GM12878 (cell line): ENCODE measurements around the gene RPGRIP1L. TPM values are rescaled to one million over a fixed set of nuclear protein-coding genes. Genes with fewer than 3 reads are reported as not detected.

Source experiments
- ATAC-seq: fragments of 200-7000 bp; cut with Tn5 transposase; 3 replicates; pipeline ENCODE4 v1.9.1; 2020; ENCODE audit warnings: mild to moderate bottlenecking, moderate library complexity
- BruUV-seq: library from RNA; stranded (reverse); fragments of 400-500 nt; replicated peaks from 2 replicates; lab custom pipeline; 2021; lab: Mats Ljungman, UMichigan
- CTCF ChIA-PET: fragments of 300-600 bp; sonication (Branson Sonifier 250); formaldehyde crosslinking; extraction: SDS; loops from one replicate; lab custom pipeline; 2021; ENCODE audit warnings: inconsistent platforms; lab: Yijun Ruan, JAX
- POLR2A ChIA-PET: fragments of 350-600 bp; formaldehyde crosslinking; extraction: SDS; loops from one replicate; lab custom pipeline; 2021; ENCODE audit warnings: inconsistent platforms; lab: Charles Lee
- RAD21 ChIA-PET: fragments of 300-600 bp; sonication (Branson Sonifier 250); formaldehyde crosslinking; loops from one replicate; lab custom pipeline; 2023; ENCODE audit warnings: antibody characterized with exemption; ENCODE audit not compliant: unreplicated experiment; lab: Charles Lee
- SMC1A ChIA-PET: fragments of 300-600 bp; sonication (Branson Sonifier 250); formaldehyde crosslinking; loops from one replicate; lab custom pipeline; 2023; ENCODE audit not compliant: unreplicated experiment, uncharacterized antibody; lab: Charles Lee
- DNase-seq: peaks from one replicate; pipeline ENCODE4 v3.0.0-alpha.2; 2011; ENCODE audit warnings: low read depth, low spot score
- FAIRE-seq: peaks from 3 replicates; lab custom pipeline; 2011; peaks lifted over from hg19 to GRCh38; lab: Jason Lieb, UNC
- H2AFZ ChIP-seq: 2 replicates; pipeline ENCODE4 v1.6.0; 2011; ENCODE audit warnings: low read depth, low read length, control low read depth; ENCODE audit not compliant: control insufficient read depth
- H3K27ac ChIP-seq: 2 replicates; pipeline ENCODE4 v1.5.1; 2011; ENCODE audit warnings: control low read depth; ENCODE audit not compliant: control insufficient read depth, insufficient read depth
- H3K27me3 ChIP-seq, 2 experiments: replicated peaks in 1 of 2; 2 replicates each; pipeline versions ENCODE4 v1.6.0 to v1.6.1; 2011; ENCODE audit warnings: low read length in 1 of 2; ENCODE audit not compliant: control insufficient read depth in 2 of 2, insufficient read depth in 2 of 2
- H3K36me3 ChIP-seq, 2 experiments: 2 replicates each; pipeline ENCODE4 v1.5.1; 2011; ENCODE audit warnings: low read length in 1 of 2; ENCODE audit not compliant: control insufficient read depth in 2 of 2, insufficient read depth in 2 of 2
- H3K4me1 ChIP-seq: 2 replicates; pipeline ENCODE4 v1.6.1; 2011; ENCODE audit warnings: mild to moderate bottlenecking, low read length, moderate library complexity, mixed read lengths; ENCODE audit not compliant: control insufficient read depth, insufficient read depth
- H3K4me2 ChIP-seq: 2 replicates; pipeline ENCODE4 v1.6.0; 2011; ENCODE audit warnings: control low read depth; ENCODE audit not compliant: control insufficient read depth, insufficient read depth
- H3K4me3 ChIP-seq: fragments of 200-600 bp; sonication (generic); 2 replicates; pipeline ENCODE4 v1.5.1; 2016
- H3K79me2 ChIP-seq: 2 replicates; pipeline ENCODE4 v1.6.0; 2011; ENCODE audit warnings: low read length; ENCODE audit not compliant: control insufficient read depth, insufficient read depth
- H3K9ac ChIP-seq: 2 replicates; pipeline ENCODE4 v1.8.0; 2011; ENCODE audit warnings: low read length, control low read depth, mixed read lengths; ENCODE audit not compliant: control insufficient read depth, insufficient read depth
- H3K9me3 ChIP-seq: replicated peaks from 3 replicates; pipeline ENCODE4 v1.5.1; 2011; ENCODE audit warnings: mild to moderate bottlenecking, low read length; ENCODE audit not compliant: control insufficient read depth, insufficient read depth
- H4K20me1 ChIP-seq: 2 replicates; pipeline ENCODE4 v1.6.0; 2011; ENCODE audit not compliant: control insufficient read depth, insufficient read depth
- CBFB ChIP-seq: IDR thresholded peaks from 2 replicates; pipeline ENCODE4 v1.6.1; 2016; ENCODE audit warnings: antibody characterized with exemption, low read depth
- CBX3 ChIP-seq: fragments of 200-600 bp; sonication (generic); IDR thresholded peaks from 2 replicates; pipeline ENCODE4 v1.6.1; 2016; ENCODE audit warnings: low read depth, borderline replicate concordance
- FOXK2 ChIP-seq: fragments of 450-650 bp; IDR thresholded peaks from 2 replicates; pipeline ENCODE4 v1.6.1; 2017; ENCODE audit warnings: mild to moderate bottlenecking, moderate library complexity
- IKZF1 ChIP-seq: fragments of 450-650 bp; conservative IDR thresholded peaks from 2 replicates; pipeline ENCODE4 v1.6.1; 2017; ENCODE audit warnings: antibody characterized with exemption, mild to moderate bottlenecking
- JUND ChIP-seq: IDR thresholded peaks from 2 replicates; pipeline ENCODE4 v1.6.1; 2012; ENCODE audit warnings: low read depth, mild to moderate bottlenecking, low read length, improper control_type of control experiment, moderate library complexity
- MEF2B ChIP-seq: fragments of 450-650 bp; IDR thresholded peaks from 2 replicates; pipeline ENCODE4 v1.6.1; 2018; ENCODE audit warnings: mild to moderate bottlenecking, moderate library complexity; ENCODE audit not compliant: partially characterized antibody, poor library complexity, severe bottlenecking
- MTA2 ChIP-seq: fragments of 450-650 bp; IDR thresholded peaks from 2 replicates; pipeline ENCODE4 v1.6.1; 2016; ENCODE audit warnings: low read depth, mild to moderate bottlenecking, moderate library complexity
- MXI1 ChIP-seq: fragments of 150-350 bp; IDR thresholded peaks from 2 replicates; pipeline ENCODE4 v1.6.1; 2011; ENCODE audit warnings: low read depth, mild to moderate bottlenecking, inconsistent platforms, low read length, improper control_type of control experiment
- NBN ChIP-seq: fragments of 450-650 bp; IDR thresholded peaks from 2 replicates; pipeline ENCODE4 v1.6.1; 2016
- RAD21 ChIP-seq: IDR thresholded peaks from 2 replicates; pipeline ENCODE4 v1.6.1; 2011; ENCODE audit warnings: mild to moderate bottlenecking, low read depth, low read length, moderate library complexity; ENCODE audit not compliant: insufficient read depth
- SMARCA5 ChIP-seq: fragments of 450-650 bp; IDR thresholded peaks from 2 replicates; pipeline ENCODE4 v1.6.1; 2017; ENCODE audit warnings: mild to moderate bottlenecking
- ZNF687 ChIP-seq: fragments of 450-650 bp; IDR thresholded peaks from 2 replicates; pipeline ENCODE4 v1.6.1; 2017; ENCODE audit warnings: mild to moderate bottlenecking, moderate library complexity
- WGBS: methylation state at CpG from one replicate; pipeline ENCODE4 v1.1.6; 2016; ENCODE audit warnings: low lambda C conversion rate; ENCODE audit not compliant: insufficient replicate concordance, insufficient coverage; ENCODE audit errors: missing lambda C conversion rate; 5-methylcytosine and 5-hydroxymethylcytosine counted together
- in situ Hi-C: fragments of 300-500 bp; cut with MboI; formaldehyde crosslinking; loops from 9 replicates; pipeline ENCODE4 v1.14.3; 2018; ENCODE audit warnings: mixed read lengths
- intact Hi-C: fragments of 100-400 bp; cut with micrococcal nuclease; formaldehyde crosslinking; loops from one replicate; pipeline ENCODE4 v1.14.2; 2022; ENCODE audit not compliant: unreplicated experiment
- polyA plus RNA-seq, 11 experiments: library from polyadenylated mRNA; depleted of rRNA in 4 of 11; unstranded in 6 of 11; stranded (reverse) in 5 of 11; fragments of >200 nt; fragmentation: Nextera tagmentation in 4 of 11; fragmentation: Illumina TruSeq in 1 of 11; extraction: Ambion mirVana in 4 of 11; extraction: Trizol in 1 of 11; gene quantifications; 1 replicate in 1 of 11; 2 replicates in 10 of 11; pipeline versions ENCODE4 v1.2.1 to v1.2.3, GENCODE V29; 2011 to 2016; ENCODE audit warnings: inconsistent platforms in 2 of 11, missing spikeins in 2 of 11, low read depth in 1 of 11
- total RNA-seq, 4 experiments: library from RNA; depleted of rRNA in 3 of 4; stranded (reverse); fragments of >200 nt in 3 of 4; fragmentation: Illumina TruSeq in 1 of 4; extraction: Trizol in 1 of 4; gene quantifications; 2 replicates each; pipeline versions ENCODE4 v1.2.1 to v1.2.3, GENCODE V29; 2013 to 2021
- TF ChIP-seq, protein P1 (sequence below): fragments of 450-650 bp; IDR thresholded peaks from 2 replicates; pipeline ENCODE4 v1.6.1; 2017; ENCODE audit warnings: mild to moderate bottlenecking, moderate library complexity

The RPGRIP1L gene
- total and polyA plus RNA-seq, 10 of the 15 experiments (the other 5 are each of a cell fraction or from before 2014, with no cell fraction given) = 3.5 to 9.6 (median 4.4) TPM

DNA sequence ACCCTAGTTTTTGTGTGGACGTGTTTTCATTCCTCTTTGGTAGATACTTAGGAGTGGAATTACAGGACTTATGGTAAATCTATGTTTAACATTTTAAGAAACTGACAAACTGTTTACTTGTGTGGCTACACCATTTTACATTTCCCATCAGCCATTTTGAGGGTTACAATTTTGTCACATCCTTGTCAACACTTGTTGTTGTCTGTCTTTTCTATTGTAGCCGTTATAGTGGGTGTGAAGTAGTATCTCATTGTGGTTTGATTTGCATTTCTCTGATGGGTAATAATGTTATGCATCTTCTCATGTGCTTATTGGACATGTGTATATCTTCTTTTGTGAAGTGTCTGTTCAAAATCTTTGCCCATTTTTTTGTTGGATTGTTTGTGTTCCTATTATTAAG, 4.8 kb upstream of the RPGRIP1L start (continued):
- no peak for TF ChIP-seq ZNF687
- no peak for TF ChIP-seq CBFB
- no peak for TF ChIP-seq JUND
- TF ChIP-seq NBN = no peak
- no peak for TF ChIP-seq MEF2B
- no peak for TF ChIP-seq RAD21
- no peak for TF ChIP-seq MXI1
- no peak for TF ChIP-seq MTA2

- Histone ChIP-seq H3K9ac (no peak overlapping the region), H3K36me3 (no peaks in the 10 kb centered on the region), H3K4me3 (no peak overlapping the region), H2AFZ (no peak overlapping the region), H3K27me3 (no peaks in the 10 kb centered on the region), H3K27ac (no peak overlapping the region), H3K4me1 (peaks cover 3% of the 10 kb centered on the region), H3K79me2 (peaks cover 19% of the 10 kb centered on the region), H4K20me1 (no peaks in the 10 kb centered on the region), H3K4me2 (no peak overlapping the region; the same call in 1 of the 2 replicates), H3K9me3 (peaks cover 2% of the 10 kb centered on the region; the same call in 2 of the 3 replicates)
- ATAC-seq (no peak), FAIRE-seq (no peak), DNase-seq (no peak)
- RAD21 ChIA-PET = no interaction called here
- intact Hi-C loops (loop anchor here (10.0 kb wide), 1 partner anchor 193 kb away; no protein-coding TSS in a partner anchor), in situ Hi-C loops (no loop called here)
- POLR2A ChIA-PET = no interaction called here
- 84% methylated on average over 3 of the region's 3 CpGs for WGBS
- TF ChIP-seq IKZF1 (no peak), SMARCA5 (no peak), FOXK2 (no peak), CBX3 (no peak)
- TF ChIP-seq, protein P1, sequence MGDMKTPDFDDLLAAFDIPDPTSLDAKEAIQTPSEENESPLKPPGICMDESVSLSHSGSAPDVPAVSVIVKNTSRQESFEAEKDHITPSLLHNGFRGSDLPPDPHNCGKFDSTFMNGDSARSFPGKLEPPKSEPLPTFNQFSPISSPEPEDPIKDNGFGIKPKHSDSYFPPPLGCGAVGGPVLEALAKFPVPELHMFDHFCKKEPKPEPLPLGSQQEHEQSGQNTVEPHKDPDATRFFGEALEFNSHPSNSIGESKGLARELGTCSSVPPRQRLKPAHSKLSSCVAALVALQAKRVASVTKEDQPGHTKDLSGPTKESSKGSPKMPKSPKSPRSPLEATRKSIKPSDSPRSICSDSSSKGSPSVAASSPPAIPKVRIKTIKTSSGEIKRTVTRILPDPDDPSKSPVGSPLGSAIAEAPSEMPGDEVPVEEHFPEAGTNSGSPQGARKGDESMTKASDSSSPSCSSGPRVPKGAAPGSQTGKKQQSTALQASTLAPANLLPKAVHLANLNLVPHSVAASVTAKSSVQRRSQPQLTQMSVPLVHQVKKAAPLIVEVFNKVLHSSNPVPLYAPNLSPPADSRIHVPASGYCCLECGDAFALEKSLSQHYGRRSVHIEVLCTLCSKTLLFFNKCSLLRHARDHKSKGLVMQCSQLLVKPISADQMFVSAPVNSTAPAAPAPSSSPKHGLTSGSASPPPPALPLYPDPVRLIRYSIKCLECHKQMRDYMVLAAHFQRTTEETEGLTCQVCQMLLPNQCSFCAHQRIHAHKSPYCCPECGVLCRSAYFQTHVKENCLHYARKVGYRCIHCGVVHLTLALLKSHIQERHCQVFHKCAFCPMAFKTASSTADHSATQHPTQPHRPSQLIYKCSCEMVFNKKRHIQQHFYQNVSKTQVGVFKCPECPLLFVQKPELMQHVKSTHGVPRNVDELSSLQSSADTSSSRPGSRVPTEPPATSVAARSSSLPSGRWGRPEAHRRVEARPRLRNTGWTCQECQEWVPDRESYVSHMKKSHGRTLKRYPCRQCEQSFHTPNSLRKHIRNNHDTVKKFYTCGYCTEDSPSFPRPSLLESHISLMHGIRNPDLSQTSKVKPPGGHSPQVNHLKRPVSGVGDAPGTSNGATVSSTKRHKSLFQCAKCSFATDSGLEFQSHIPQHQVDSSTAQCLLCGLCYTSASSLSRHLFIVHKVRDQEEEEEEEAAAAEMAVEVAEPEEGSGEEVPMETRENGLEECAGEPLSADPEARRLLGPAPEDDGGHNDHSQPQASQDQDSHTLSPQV = no peak
- BruUV-seq = no TSS peak
- SMC1A ChIA-PET = no interaction called here
- CTCF ChIA-PET = no interaction called here
Measured at GRCh38 chr16:53707671-53708070, 4.0 kb upstream of the RPGRIP1L start.
